Liver (tissue), 9 donors: ENCODE measurements around the gene HECTD2. TPM values are rescaled to one million over a fixed set of nuclear protein-coding genes. Genes with fewer than 3 reads are reported as not detected.

ENCODE experiments used
- DNase-seq: peaks from one replicate; pipeline ENCODE4 v3.0.0-alpha.2; 2017; ENCODE audit warnings: low spot score
- H3K27ac ChIP-seq, 2 donors: one replicate each; pipeline ENCODE4 v1.7.0; 2013; ENCODE audit warnings: inconsistent platforms in 2 of 2, low read length in 2 of 2, control low read depth in 1 of 2, low read depth in 1 of 2, mild to moderate bottlenecking in 1 of 2
- H3K27me3 ChIP-seq, 4 donors: one replicate each; pipeline versions ENCODE4 v1.6.1 to v1.7.0; 2013; ENCODE audit warnings: low read length in 3 of 4, inconsistent platforms in 1 of 4, mild to moderate bottlenecking in 1 of 4, moderate library complexity in 1 of 4; ENCODE audit not compliant: control insufficient read depth in 4 of 4, insufficient read depth in 4 of 4
- H3K36me3 ChIP-seq, 4 donors: one replicate each; pipeline versions ENCODE4 v1.6.1 to v1.7.0; 2013; ENCODE audit warnings: low read length in 3 of 4, mild to moderate bottlenecking in 3 of 4, low read depth in 1 of 4, moderate library complexity in 1 of 4; ENCODE audit not compliant: control insufficient read depth in 4 of 4, insufficient read depth in 3 of 4
- H3K4me1 ChIP-seq, 4 donors: one replicate each; pipeline versions ENCODE4 v1.6.1 to v1.7.0; 2013; ENCODE audit warnings: low read length in 3 of 4, mild to moderate bottlenecking in 3 of 4, moderate library complexity in 1 of 4; ENCODE audit not compliant: control insufficient read depth in 4 of 4, insufficient read depth in 4 of 4
- H3K4me3 ChIP-seq, 3 donors: one replicate each; pipeline versions ENCODE4 v1.6.1 to v1.7.0; 2013; ENCODE audit warnings: low read length in 3 of 3, control low read depth in 1 of 3, low read depth in 1 of 3, mild to moderate bottlenecking in 1 of 3
- H3K9ac ChIP-seq, 2 donors: one replicate each; pipeline ENCODE4 v1.7.0; 2013; ENCODE audit warnings: low read length in 2 of 2, mild to moderate bottlenecking in 2 of 2, moderate library complexity in 2 of 2, control low read depth in 1 of 2, low read depth in 1 of 2
- H3K9me3 ChIP-seq, 4 donors: one replicate each; pipeline versions ENCODE4 v1.6.1 to v1.7.0; 2013; ENCODE audit warnings: low read length in 3 of 4; ENCODE audit not compliant: control insufficient read depth in 4 of 4
- ATF3 ChIP-seq: IDR thresholded peaks from 2 replicates; pipeline ENCODE4 v1.6.1; 2016; ENCODE audit warnings: antibody characterized with exemption
- CTCF ChIP-seq: fragments of 150-350 bp; IDR thresholded peaks from 2 replicates; pipeline ENCODE4 v1.5.1; 2017; ENCODE audit warnings: improper control_type of control experiment, low read depth, low read length; ENCODE audit not compliant: missing input control
- EGR1 ChIP-seq, 2 donors: IDR thresholded peaks; 2 replicates each; pipeline ENCODE4 v1.6.1; 2016 to 2018; ENCODE audit warnings: antibody characterized with exemption in 2 of 2, low read depth in 2 of 2
- FOXA1 ChIP-seq: IDR thresholded peaks from 2 replicates; pipeline ENCODE4 v1.6.1; 2016; ENCODE audit warnings: antibody characterized with exemption
- FOXA2 ChIP-seq: IDR thresholded peaks from 2 replicates; pipeline ENCODE4 v1.6.1; 2016; ENCODE audit warnings: antibody characterized with exemption
- GABPA ChIP-seq, 2 donors: IDR thresholded peaks in 1 of 2; conservative IDR thresholded peaks in 1 of 2; 2 replicates each; pipeline ENCODE4 v1.6.1; 2016; ENCODE audit warnings: antibody characterized with exemption in 2 of 2, mild to moderate bottlenecking in 1 of 2, moderate library complexity in 1 of 2
- HNF4A ChIP-seq, 2 donors: conservative IDR thresholded peaks; 2 replicates each; pipeline ENCODE4 v1.6.1; 2016; ENCODE audit warnings: antibody characterized with exemption in 2 of 2, mild to moderate bottlenecking in 2 of 2
- HNF4G ChIP-seq: IDR thresholded peaks from 2 replicates; pipeline ENCODE4 v1.6.1; 2016; ENCODE audit warnings: antibody characterized with exemption
- JUND ChIP-seq, 2 donors: IDR thresholded peaks; 2 replicates each; pipeline ENCODE4 v1.6.1; 2016; ENCODE audit warnings: antibody characterized with exemption in 2 of 2
- MAX ChIP-seq: IDR thresholded peaks from 2 replicates; pipeline ENCODE4 v1.6.1; 2016; ENCODE audit warnings: antibody characterized with exemption
- NR2F2 ChIP-seq: IDR thresholded peaks from 2 replicates; pipeline ENCODE4 v1.6.1; 2016; ENCODE audit warnings: antibody characterized with exemption
- RAD21 ChIP-seq, 2 donors: IDR thresholded peaks; 2 replicates each; pipeline ENCODE4 v1.6.1; 2016; ENCODE audit warnings: antibody characterized with exemption in 2 of 2, mild to moderate bottlenecking in 2 of 2
- REST ChIP-seq: IDR thresholded peaks from 2 replicates; pipeline ENCODE4 v1.6.1; 2016; ENCODE audit warnings: antibody characterized with exemption, mild to moderate bottlenecking
- RXRA ChIP-seq, 2 donors: IDR thresholded peaks; 2 replicates each; pipeline ENCODE4 v1.6.1; 2017 to 2018; ENCODE audit warnings: antibody characterized with exemption in 2 of 2, mild to moderate bottlenecking in 1 of 2
- SP1 ChIP-seq: IDR thresholded peaks from 2 replicates; pipeline ENCODE4 v1.6.1; 2018; ENCODE audit warnings: antibody characterized with exemption, mild to moderate bottlenecking
- TAF1 ChIP-seq: conservative IDR thresholded peaks from 2 replicates; pipeline ENCODE4 v1.6.1; 2016; ENCODE audit warnings: antibody characterized with exemption, mild to moderate bottlenecking
- YY1 ChIP-seq: IDR thresholded peaks from 2 replicates; pipeline ENCODE4 v1.6.1; 2016; ENCODE audit warnings: antibody characterized with exemption, mild to moderate bottlenecking
- ZBTB33 ChIP-seq: IDR thresholded peaks from 2 replicates; pipeline ENCODE4 v1.6.1; 2016; ENCODE audit warnings: antibody characterized with exemption
- WGBS: extraction: QIAGEN DNeasy Blood & Tissue Kit; methylation state at CpG from one replicate; pipeline ENCODE4 v1.1.7; 2013; 5-methylcytosine and 5-hydroxymethylcytosine counted together
- polyA plus RNA-seq, 2 donors: library from polyadenylated mRNA; stranded (reverse) in 1 of 2; unstranded in 1 of 2; fragments of 200-250 nt in 1 of 2; fragments of >200 nt in 1 of 2; fragmentation: Nextera tagmentation in 1 of 2; extraction: Ambion mirVana in 1 of 2; gene quantifications; one replicate each; pipeline versions ENCODE4 v1.2.1 to v1.2.3, GENCODE V29; 2013 to 2015
- total RNA-seq, 2 donors: library from RNA; depleted of rRNA; stranded (reverse); fragments of >200 nt; gene quantifications; one replicate each; pipeline ENCODE4 v1.2.3, GENCODE V29; 2014
- donor health status: healthy.
- donor health status: healthy.
- donor health status: healthy.
- donor health status: healthy.
- donor health status: healthy.

Gene HECTD2
- total and polyA plus RNA-seq, 4 donors: 1.0 to 5.0 (median 3.2) TPM

GRCh38 chr10:91558473-91558872 is 148.3 kb downstream of the HECTD2 start:
- no peak for DNase-seq
- Histone ChIP-seq H3K27ac (peak overlapping the region in 1 of 2 donors; percentile 50), H3K4me1 (peaks cover 10 to 60% (median 38%) of the 10 kb centered on the region in 4 donors), H3K9ac (no peak overlapping the region), H3K27me3 (no peaks in the 10 kb centered on the region), H3K9me3 (no peaks in the 10 kb centered on the region), H3K4me3 (no peak overlapping the region), H3K36me3 (no peaks in the 10 kb centered on the region)
- WGBS: 91% methylated on average over 3 of the region's 3 CpGs
- no peak for TF ChIP-seq RXRA (IDR thresholded peaks at IDR 0.05)
- TF ChIP-seq YY1: no peak
- TF ChIP-seq EGR1 (IDR thresholded peaks at IDR 0.05; ENCODE audit: low read depth in 2 of 2): no peak

GRCh38 chr10:91559169-91559568 is 149.0 kb downstream of the HECTD2 start:
- H3K4me3 ChIP-seq: no peak overlapping the region
- no peaks in the 10 kb centered on the region for H3K9me3 ChIP-seq
- peaks cover 10 to 53% (median 35%) of the 10 kb centered on the region in 4 donors for H3K4me1 ChIP-seq
- 32% methylated on average over 1 of the region's 1 CpG for WGBS
- peak overlapping the region in 1 of 2 donors; percentile 21 for H3K27ac ChIP-seq
- H3K27me3 ChIP-seq: no peaks in the 10 kb centered on the region
- no peak overlapping the region for H3K9ac ChIP-seq
- no peaks in the 10 kb centered on the region for H3K36me3 ChIP-seq
- TF ChIP-seq ATF3: no peak
- TF ChIP-seq FOXA1: no peak
- peak; percentile 55 for TF ChIP-seq HNF4G
- TF ChIP-seq FOXA2: no peak
- no peak for TF ChIP-seq YY1
- peak; percentile 4 for TF ChIP-seq REST
- TF ChIP-seq HNF4A (conservative IDR thresholded peaks at IDR 0.05): peak; percentile 80 to 92
- TF ChIP-seq GABPA (IDR thresholded peaks at IDR 0.05 in 1 of 2, conservative IDR thresholded peaks at IDR 0.05 in 1 of 2): no peak
- TF ChIP-seq MAX: no peak
- TF ChIP-seq TAF1: no peak
- TF ChIP-seq ZBTB33: no peak
- peak in 1 of 2 donors; percentile 39 for TF ChIP-seq JUND (IDR thresholded peaks at IDR 0.05)
- peak in 1 of 2 donors; percentile 63 for TF ChIP-seq RXRA (IDR thresholded peaks at IDR 0.05)
- no peak for TF ChIP-seq NR2F2
- no peak for TF ChIP-seq RAD21 (IDR thresholded peaks at IDR 0.05)
- TF ChIP-seq CTCF: no peak
- TF ChIP-seq EGR1 (IDR thresholded peaks at IDR 0.05; ENCODE audit: low read depth in 2 of 2): no peak
- no peak for TF ChIP-seq SP1
- DNase-seq: no peak
